Activated T-cell treated with anti-CD3 and anti-CD28 coated beads for 4 hours (primary cell): ENCODE data around the gene KMT2A.

ENCODE experiments used
- DNase-seq: peaks from one replicate; pipeline ENCODE4 v3.0.0-alpha.2; 2020

KMT2A gene

GRCh38 chr11:118488480-118489109, 52.3 kb downstream of the KMT2A start:
- DNase-seq, result peak; percentile 71

GRCh38 chr11:118491041-118491440, 54.7 kb downstream of the KMT2A start:
- no peak for DNase-seq

- DNase-seq, result no peak
These were observed 61.5 kb downstream of the KMT2A start for GRCh38 chr11:118497831-118498230.

GRCh38 chr11:118503216-118503615, 66.9 kb downstream of the KMT2A start:
- DNase-seq, result no peak

GRCh38 chr11:118511601-118512000, 75.3 kb downstream of the KMT2A start:
- DNase-seq, result no peak

- no peak for DNase-seq
These were observed 77.8 kb downstream of the KMT2A start for GRCh38 chr11:118514103-118514502.

- DNase-seq, result no peak
These were observed 83.3 kb downstream of the KMT2A start for GRCh38 chr11:118519549-118519948.

GRCh38 chr11:118521892-118522311, 85.6 kb downstream of the KMT2A start:
- DNase-seq, result no peak

- DNase-seq, result no peak
These were observed 86.3 kb downstream of the KMT2A start for GRCh38 chr11:118522571-118523072.

GRCh38 chr11:118524356-118524755, 88.1 kb downstream of the KMT2A start:
- DNase-seq, result no peak

GRCh38 chr11:118524757-118525470, 88.6 kb downstream of the KMT2A start:
- DNase-seq, result no peak

- no peak for DNase-seq
These were observed 90.4 kb downstream of the KMT2A start for GRCh38 chr11:118526688-118527087.

GRCh38 chr11:118527109-118527508, 90.8 kb downstream of the KMT2A start, which contains the start of gene TTC36:
Gene TTC36, plus strand, starts transcription at chr11:118527474. Its CDS starts 21 bp downstream, at chr11:118527495.
- DNase-seq, result no peak

- no peak for DNase-seq
These were observed 92.2 kb downstream of the KMT2A start for GRCh38 chr11:118528511-118528910.

- DNase-seq, result no peak
These were observed 93.4 kb downstream of the KMT2A start for GRCh38 chr11:118529584-118530175.

- no peak for DNase-seq
These were observed 93.9 kb downstream of the KMT2A start for GRCh38 chr11:118530180-118530682.

GRCh38 chr11:118530683-118531596, 94.6 kb downstream of the KMT2A start, which contains the start of gene TMEM25:
Gene TMEM25, plus strand, starts transcription at chr11:118531192. Its CDS starts 610 bp downstream, at chr11:118531802.
- peak; percentile 62 for DNase-seq

- DNase-seq, result no peak
These were observed 95.3 kb downstream of the KMT2A start for GRCh38 chr11:118531597-118532084.

- DNase-seq, result no peak
These were observed 95.8 kb downstream of the KMT2A start for GRCh38 chr11:118532091-118532490.

GRCh38 chr11:118532852-118533768, 96.8 kb downstream of the KMT2A start:
- no peak for DNase-seq
